ENCODE measurements around the gene NELFCD.

DNA sequence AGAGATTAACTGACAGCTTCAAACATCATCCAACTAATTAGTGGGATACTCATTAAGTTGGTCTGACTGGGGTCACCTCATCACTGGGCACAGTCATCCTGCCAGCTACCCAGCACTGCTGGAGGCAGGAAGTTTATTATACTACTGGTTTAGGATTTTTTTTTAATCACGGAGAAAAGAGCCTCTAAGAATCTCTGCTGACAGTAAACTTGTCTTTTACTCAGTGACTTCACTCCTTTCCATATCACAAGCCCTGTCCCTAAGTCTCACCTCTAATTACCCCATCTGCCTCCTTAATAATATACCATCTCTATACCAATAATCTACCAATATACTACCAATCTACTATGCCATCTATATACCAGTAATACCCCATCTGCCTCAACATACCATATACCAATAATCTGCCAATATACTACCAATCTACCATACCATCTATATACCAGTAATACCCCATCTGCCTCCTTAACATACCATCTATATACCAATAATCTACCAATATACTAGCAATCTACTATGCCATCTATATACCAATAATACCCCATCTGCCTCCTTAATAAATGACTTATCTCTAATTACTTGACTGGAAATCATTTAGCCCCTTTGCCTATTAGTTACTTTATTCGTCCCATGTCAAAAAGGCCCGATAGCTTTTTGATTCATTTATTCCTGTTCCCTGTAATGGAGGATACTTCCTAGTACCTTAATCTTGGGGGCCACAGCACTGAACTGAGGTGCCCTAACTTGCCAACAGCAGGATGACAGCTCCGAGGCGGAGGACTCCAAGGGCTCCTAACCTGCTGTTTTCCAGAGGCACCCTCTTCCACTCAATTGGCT is 46.1 kb downstream of the NELFCD start:
- TF ChIP-seq, protein P1, sequence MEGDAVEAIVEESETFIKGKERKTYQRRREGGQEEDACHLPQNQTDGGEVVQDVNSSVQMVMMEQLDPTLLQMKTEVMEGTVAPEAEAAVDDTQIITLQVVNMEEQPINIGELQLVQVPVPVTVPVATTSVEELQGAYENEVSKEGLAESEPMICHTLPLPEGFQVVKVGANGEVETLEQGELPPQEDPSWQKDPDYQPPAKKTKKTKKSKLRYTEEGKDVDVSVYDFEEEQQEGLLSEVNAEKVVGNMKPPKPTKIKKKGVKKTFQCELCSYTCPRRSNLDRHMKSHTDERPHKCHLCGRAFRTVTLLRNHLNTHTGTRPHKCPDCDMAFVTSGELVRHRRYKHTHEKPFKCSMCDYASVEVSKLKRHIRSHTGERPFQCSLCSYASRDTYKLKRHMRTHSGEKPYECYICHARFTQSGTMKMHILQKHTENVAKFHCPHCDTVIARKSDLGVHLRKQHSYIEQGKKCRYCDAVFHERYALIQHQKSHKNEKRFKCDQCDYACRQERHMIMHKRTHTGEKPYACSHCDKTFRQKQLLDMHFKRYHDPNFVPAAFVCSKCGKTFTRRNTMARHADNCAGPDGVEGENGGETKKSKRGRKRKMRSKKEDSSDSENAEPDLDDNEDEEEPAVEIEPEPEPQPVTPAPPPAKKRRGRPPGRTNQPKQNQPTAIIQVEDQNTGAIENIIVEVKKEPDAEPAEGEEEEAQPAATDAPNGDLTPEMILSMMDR (IDR thresholded peaks at IDR 0.05; ENCODE audit: insufficient read depth, low read length): no peak
- no peak for TF ChIP-seq POLR2AphosphoS5 (IDR thresholded peaks at IDR 0.05; ENCODE audit: low read depth)
- TF ChIP-seq, protein P2, sequence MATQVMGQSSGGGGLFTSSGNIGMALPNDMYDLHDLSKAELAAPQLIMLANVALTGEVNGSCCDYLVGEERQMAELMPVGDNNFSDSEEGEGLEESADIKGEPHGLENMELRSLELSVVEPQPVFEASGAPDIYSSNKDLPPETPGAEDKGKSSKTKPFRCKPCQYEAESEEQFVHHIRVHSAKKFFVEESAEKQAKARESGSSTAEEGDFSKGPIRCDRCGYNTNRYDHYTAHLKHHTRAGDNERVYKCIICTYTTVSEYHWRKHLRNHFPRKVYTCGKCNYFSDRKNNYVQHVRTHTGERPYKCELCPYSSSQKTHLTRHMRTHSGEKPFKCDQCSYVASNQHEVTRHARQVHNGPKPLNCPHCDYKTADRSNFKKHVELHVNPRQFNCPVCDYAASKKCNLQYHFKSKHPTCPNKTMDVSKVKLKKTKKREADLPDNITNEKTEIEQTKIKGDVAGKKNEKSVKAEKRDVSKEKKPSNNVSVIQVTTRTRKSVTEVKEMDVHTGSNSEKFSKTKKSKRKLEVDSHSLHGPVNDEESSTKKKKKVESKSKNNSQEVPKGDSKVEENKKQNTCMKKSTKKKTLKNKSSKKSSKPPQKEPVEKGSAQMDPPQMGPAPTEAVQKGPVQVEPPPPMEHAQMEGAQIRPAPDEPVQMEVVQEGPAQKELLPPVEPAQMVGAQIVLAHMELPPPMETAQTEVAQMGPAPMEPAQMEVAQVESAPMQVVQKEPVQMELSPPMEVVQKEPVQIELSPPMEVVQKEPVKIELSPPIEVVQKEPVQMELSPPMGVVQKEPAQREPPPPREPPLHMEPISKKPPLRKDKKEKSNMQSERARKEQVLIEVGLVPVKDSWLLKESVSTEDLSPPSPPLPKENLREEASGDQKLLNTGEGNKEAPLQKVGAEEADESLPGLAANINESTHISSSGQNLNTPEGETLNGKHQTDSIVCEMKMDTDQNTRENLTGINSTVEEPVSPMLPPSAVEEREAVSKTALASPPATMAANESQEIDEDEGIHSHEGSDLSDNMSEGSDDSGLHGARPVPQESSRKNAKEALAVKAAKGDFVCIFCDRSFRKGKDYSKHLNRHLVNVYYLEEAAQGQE (IDR thresholded peaks at IDR 0.05; ENCODE audit: insufficient replicate concordance, low read depth): no peak
